Neural progenitor cell (in vitro differentiated cells): ENCODE data around the gene ASB9.

Source experiments
- EZH2 ChIP-seq: fragments of 200-600 bp; sonication (generic); IDR thresholded peaks from 2 replicates; pipeline ENCODE4 v1.6.1; 2017; ENCODE audit warnings: antibody characterized with exemption, mild to moderate bottlenecking, moderate library complexity
- EZH2phosphoT487 ChIP-seq: fragments of 200-600 bp; sonication (generic); IDR thresholded peaks from 2 replicates; pipeline ENCODE4 v1.6.1; 2017; ENCODE audit warnings: antibody characterized with exemption
- TF ChIP-seq, protein P1 (sequence below): fragments of 200-600 bp; sonication (generic); IDR thresholded peaks from 2 replicates; pipeline ENCODE4 v1.5.1; 2017; ENCODE audit warnings: antibody characterized with exemption, mild to moderate bottlenecking

DNA sequence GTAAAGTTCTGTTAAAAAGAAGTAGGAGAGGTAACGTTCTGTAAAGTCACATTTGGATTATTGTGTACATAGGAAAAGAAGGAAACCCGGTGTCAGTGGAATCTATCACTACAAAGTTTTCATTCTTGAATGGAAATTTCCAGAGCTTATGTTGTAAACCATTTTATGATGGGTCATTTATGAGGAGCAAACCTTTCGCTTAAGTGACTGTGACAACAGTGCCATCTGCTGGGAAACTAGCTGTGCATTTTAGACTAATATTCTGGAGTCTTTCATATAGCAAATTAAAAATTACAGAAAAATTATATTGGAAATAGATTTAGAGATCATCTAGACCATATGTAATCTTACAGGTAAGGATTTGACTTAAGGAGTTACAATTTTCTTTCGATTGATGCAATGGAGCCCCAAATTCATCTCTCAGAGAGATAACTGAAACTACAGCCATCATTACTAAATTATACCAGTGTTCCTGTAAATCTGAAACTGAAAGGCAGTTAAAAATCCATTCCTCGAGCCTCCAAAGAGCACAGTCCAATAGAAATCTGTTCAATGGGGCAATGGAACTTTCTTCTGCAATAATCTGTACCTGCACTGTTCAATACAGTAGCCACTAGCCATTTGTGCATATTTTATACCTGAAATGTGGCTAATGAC is 26.9 kb downstream of the ASB9 start:
- TF ChIP-seq, protein P1, sequence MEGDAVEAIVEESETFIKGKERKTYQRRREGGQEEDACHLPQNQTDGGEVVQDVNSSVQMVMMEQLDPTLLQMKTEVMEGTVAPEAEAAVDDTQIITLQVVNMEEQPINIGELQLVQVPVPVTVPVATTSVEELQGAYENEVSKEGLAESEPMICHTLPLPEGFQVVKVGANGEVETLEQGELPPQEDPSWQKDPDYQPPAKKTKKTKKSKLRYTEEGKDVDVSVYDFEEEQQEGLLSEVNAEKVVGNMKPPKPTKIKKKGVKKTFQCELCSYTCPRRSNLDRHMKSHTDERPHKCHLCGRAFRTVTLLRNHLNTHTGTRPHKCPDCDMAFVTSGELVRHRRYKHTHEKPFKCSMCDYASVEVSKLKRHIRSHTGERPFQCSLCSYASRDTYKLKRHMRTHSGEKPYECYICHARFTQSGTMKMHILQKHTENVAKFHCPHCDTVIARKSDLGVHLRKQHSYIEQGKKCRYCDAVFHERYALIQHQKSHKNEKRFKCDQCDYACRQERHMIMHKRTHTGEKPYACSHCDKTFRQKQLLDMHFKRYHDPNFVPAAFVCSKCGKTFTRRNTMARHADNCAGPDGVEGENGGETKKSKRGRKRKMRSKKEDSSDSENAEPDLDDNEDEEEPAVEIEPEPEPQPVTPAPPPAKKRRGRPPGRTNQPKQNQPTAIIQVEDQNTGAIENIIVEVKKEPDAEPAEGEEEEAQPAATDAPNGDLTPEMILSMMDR = peak; percentile 60
- TF ChIP-seq EZH2phosphoT487 = no peak
- no peak for TF ChIP-seq EZH2
